ENCODE results near the gene DYDC2.

The DYDC2 gene

DNA sequence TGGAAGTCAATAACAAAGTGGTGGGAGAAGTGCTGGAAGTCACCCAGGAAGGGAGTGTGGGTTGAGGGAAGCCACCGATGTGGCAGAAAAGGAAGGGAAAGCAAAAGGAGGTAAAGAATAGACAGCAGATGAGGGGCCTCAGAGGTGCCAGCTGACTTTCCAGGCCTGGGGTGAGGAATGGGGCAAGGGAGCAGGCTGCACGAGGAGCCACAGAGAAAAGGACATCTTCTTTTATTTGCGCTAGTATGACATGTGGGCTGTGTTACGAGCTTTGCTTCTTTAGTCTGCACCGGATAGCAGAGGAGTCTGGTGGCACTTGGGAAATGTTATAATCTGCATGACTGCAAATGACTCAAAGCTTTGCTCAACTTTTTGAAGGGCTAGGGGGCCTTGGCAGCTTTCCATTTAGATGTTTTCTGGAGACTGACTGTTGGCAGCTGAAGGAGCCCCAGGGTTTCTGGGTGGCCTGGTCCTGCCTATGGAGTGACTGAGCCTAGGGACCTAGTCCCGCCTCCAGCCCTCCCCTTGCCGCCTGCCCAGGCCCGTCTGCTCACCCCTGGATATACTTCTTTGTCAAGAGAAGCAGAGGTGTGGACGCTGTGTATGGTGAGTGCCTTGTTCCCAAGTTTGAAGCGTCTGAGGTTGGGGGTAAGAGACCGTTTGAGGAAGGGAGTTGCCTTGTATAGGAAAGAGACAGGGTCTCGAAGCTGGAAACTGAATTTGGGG lies 56.9 kb downstream of the DYDC2 start:
- no peak overlapping the region for H3K4me3 ChIP-seq (replicated peaks; ENCODE audit: insufficient read depth, low read length)
- no peak for DNase-seq (ENCODE audit: low read depth in 1 of 2, low spot score in 1 of 2)
- peaks cover 13% of the 10 kb centered on the region for H3K27me3 ChIP-seq (ENCODE audit: insufficient read depth, poor library complexity, severe bottlenecking)
- H3K27ac ChIP-seq (replicated peaks): no peak overlapping the region
- TF ChIP-seq GABPA (IDR thresholded peaks at IDR 0.05; ENCODE audit: low read depth): no peak
- TF ChIP-seq POLR2AphosphoS5 (IDR thresholded peaks at IDR 0.05; ENCODE audit: low read depth): no peak
- TF ChIP-seq, protein P1, sequence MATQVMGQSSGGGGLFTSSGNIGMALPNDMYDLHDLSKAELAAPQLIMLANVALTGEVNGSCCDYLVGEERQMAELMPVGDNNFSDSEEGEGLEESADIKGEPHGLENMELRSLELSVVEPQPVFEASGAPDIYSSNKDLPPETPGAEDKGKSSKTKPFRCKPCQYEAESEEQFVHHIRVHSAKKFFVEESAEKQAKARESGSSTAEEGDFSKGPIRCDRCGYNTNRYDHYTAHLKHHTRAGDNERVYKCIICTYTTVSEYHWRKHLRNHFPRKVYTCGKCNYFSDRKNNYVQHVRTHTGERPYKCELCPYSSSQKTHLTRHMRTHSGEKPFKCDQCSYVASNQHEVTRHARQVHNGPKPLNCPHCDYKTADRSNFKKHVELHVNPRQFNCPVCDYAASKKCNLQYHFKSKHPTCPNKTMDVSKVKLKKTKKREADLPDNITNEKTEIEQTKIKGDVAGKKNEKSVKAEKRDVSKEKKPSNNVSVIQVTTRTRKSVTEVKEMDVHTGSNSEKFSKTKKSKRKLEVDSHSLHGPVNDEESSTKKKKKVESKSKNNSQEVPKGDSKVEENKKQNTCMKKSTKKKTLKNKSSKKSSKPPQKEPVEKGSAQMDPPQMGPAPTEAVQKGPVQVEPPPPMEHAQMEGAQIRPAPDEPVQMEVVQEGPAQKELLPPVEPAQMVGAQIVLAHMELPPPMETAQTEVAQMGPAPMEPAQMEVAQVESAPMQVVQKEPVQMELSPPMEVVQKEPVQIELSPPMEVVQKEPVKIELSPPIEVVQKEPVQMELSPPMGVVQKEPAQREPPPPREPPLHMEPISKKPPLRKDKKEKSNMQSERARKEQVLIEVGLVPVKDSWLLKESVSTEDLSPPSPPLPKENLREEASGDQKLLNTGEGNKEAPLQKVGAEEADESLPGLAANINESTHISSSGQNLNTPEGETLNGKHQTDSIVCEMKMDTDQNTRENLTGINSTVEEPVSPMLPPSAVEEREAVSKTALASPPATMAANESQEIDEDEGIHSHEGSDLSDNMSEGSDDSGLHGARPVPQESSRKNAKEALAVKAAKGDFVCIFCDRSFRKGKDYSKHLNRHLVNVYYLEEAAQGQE (IDR thresholded peaks at IDR 0.05; ENCODE audit: insufficient replicate concordance, low read depth): no peak
- no peak for TF ChIP-seq SPI1 (IDR thresholded peaks at IDR 0.05; ENCODE audit: borderline replicate concordance, low read depth)
- TF ChIP-seq, protein P2, sequence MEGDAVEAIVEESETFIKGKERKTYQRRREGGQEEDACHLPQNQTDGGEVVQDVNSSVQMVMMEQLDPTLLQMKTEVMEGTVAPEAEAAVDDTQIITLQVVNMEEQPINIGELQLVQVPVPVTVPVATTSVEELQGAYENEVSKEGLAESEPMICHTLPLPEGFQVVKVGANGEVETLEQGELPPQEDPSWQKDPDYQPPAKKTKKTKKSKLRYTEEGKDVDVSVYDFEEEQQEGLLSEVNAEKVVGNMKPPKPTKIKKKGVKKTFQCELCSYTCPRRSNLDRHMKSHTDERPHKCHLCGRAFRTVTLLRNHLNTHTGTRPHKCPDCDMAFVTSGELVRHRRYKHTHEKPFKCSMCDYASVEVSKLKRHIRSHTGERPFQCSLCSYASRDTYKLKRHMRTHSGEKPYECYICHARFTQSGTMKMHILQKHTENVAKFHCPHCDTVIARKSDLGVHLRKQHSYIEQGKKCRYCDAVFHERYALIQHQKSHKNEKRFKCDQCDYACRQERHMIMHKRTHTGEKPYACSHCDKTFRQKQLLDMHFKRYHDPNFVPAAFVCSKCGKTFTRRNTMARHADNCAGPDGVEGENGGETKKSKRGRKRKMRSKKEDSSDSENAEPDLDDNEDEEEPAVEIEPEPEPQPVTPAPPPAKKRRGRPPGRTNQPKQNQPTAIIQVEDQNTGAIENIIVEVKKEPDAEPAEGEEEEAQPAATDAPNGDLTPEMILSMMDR (IDR thresholded peaks at IDR 0.05; ENCODE audit: insufficient read depth, low read length): no peak

DNA sequence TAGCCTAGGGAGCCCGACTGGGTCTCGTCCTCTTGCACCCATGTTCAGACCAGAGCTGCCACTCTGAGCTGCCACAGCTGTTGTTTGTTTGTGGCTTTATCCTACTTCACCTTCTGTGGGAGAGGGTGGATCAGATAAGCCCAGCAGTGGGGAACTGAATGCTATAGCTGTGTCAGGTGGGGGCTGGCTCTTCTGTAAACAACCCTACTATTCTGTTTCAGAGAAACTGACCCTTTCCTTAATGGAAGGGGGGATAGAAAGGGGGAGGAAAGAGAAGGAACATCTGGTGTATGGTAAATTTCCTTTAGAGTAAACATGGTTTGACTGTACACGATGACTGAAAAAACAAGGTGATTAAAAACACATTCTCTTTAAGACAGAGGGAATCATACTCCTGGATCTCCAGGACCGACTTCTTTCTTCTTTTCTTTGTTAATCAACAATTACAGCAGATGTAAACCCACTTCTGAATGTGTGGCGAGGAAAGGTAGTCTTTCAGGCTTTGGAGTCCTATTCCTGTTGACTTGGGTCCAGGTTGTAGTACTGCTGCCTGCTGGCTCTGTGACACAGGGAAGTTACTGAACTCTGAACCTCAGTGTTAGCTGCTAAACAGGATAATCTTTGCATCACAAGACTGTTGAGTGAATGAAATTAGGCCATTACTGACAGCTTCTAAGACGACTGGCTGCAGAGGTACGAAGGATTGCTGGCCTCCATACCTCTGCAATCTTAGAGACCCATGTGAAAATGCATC lies 57.7 kb downstream of the DYDC2 start:
- Histone ChIP-seq H3K4me3 (replicated peaks; ENCODE audit: insufficient read depth, low read length) (no peak overlapping the region), H3K27ac (replicated peaks) (no peak overlapping the region), H3K27me3 (ENCODE audit: insufficient read depth, poor library complexity, severe bottlenecking) (peaks cover 5% of the 10 kb centered on the region)
- TF ChIP-seq, protein P2 (IDR thresholded peaks at IDR 0.05; ENCODE audit: insufficient read depth, low read length): no peak
- TF ChIP-seq SPI1 (IDR thresholded peaks at IDR 0.05; ENCODE audit: borderline replicate concordance, low read depth) (no peak), GABPA (IDR thresholded peaks at IDR 0.05; ENCODE audit: low read depth) (no peak), POLR2AphosphoS5 (IDR thresholded peaks at IDR 0.05; ENCODE audit: low read depth) (no peak)
- TF ChIP-seq, protein P1 (IDR thresholded peaks at IDR 0.05; ENCODE audit: insufficient replicate concordance, low read depth): no peak
- DNase-seq (ENCODE audit: low read depth in 1 of 2, low spot score in 1 of 2): no peak

DNA sequence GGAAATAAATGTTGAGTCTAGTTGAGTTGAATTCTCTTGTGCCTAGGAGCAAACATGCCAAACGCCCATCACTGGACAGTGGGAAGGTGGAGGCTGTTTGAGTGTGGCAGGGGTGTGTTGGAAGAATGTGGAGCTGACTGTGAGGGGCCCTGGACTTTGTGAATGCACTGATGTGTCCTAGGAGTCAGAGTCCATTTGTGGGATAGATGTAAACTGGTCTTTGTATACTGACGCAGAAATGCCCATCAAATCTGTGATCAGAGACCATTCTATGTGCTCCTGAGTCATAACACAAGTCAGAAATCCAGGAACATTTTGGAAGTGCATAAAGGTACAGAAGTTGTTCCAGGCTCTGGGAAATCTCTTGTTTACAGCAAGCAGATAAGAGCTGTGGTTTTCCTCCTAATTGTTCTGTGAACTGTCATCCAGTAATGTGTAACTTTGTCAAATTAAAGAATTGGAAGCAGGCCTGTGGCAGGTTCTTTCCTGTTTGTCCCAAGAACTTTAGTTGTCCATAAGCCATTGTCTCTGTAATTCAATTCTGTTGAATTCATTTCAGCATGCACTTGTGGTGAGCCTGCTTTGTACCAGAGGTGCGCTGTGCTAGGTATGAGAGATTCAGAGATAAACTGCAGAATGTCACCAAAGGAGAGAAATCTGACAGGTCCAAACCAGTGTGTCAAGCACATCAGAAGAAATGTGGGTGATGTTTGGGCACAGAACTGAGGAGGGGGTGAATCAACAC lies 59.3 kb downstream of the DYDC2 start:
- DNase-seq (ENCODE audit: low read depth in 1 of 2, low spot score in 1 of 2): no peak
- no peaks in the 10 kb centered on the region for H3K27me3 ChIP-seq (ENCODE audit: insufficient read depth, poor library complexity, severe bottlenecking)
- no peak overlapping the region for H3K4me3 ChIP-seq (replicated peaks; ENCODE audit: insufficient read depth, low read length)
- no peak overlapping the region for H3K27ac ChIP-seq (replicated peaks)
- no peak for TF ChIP-seq SPI1 (IDR thresholded peaks at IDR 0.05; ENCODE audit: borderline replicate concordance, low read depth)

Measured in HL-60 (cell line).